ENCODE measurements around the gene SYCP2L. TPM values are rescaled to one million over a fixed set of nuclear protein-coding genes. Genes with fewer than 3 reads are reported as not detected.

The SYCP2L gene
- total RNA-seq, 4 donors from 2014 or later: 0.53 to 1.3 TPM; not detected in 2

GRCh38 chr6:11012295-11012754 lies 125.5 kb downstream of the SYCP2L start:
- 34% methylated on average over 5 of the region's 5 CpGs for WGBS, 2 donors
- H3K4me3 ChIP-seq: no peak overlapping the region
- no peak for TF ChIP-seq CTCF (IDR thresholded peaks at IDR 0.05)
- TF ChIP-seq POLR2A (IDR thresholded peaks at IDR 0.05): no peak
- H3K9me3 ChIP-seq: no peaks in the 10 kb centered on the region
- intact Hi-C loops (cut with DNase I): no loop called here
- peaks cover 0 to 15% (median 0%) of the 10 kb centered on the region in 3 donors for H3K4me1 ChIP-seq
- no peaks in the 10 kb centered on the region for H3K36me3 ChIP-seq
- peaks cover 0 to 14% (median 0%) of the 10 kb centered on the region in 4 donors for H3K27me3 ChIP-seq
- DNase-seq: no peak
- no peak overlapping the region for H3K27ac ChIP-seq

GRCh38 chr6:11012976-11013720 lies 126.3 kb downstream of the SYCP2L start:
- no peak overlapping the region for H3K4me3 ChIP-seq
- H3K27ac ChIP-seq: no peak overlapping the region
- intact Hi-C loops (cut with DNase I): no loop called here
- no peaks in the 10 kb centered on the region for H3K36me3 ChIP-seq
- DNase-seq: no peak
- TF ChIP-seq POLR2A (IDR thresholded peaks at IDR 0.05): no peak
- no peak for TF ChIP-seq CTCF (IDR thresholded peaks at IDR 0.05)
- 89 to 94% methylated on average over 5 of the region's 5 CpGs for WGBS, 2 donors
- H3K9me3 ChIP-seq: no peaks in the 10 kb centered on the region
- peaks cover 0 to 15% (median 0%) of the 10 kb centered on the region in 3 donors for H3K4me1 ChIP-seq
- peaks cover 0 to 14% (median 0%) of the 10 kb centered on the region in 4 donors for H3K27me3 ChIP-seq

GRCh38 chr6:11013721-11014070 lies 126.8 kb downstream of the SYCP2L start:
- intact Hi-C loops (cut with DNase I): no loop called here
- H3K27me3 ChIP-seq: peaks cover 0 to 14% (median 0%) of the 10 kb centered on the region in 4 donors
- WGBS, 2 donors: 69 to 73% methylated on average over 3 of the region's 3 CpGs
- no peaks in the 10 kb centered on the region for H3K36me3 ChIP-seq
- no peak for TF ChIP-seq POLR2A (IDR thresholded peaks at IDR 0.05)
- TF ChIP-seq CTCF (IDR thresholded peaks at IDR 0.05): no peak
- DNase-seq: no peak
- no peak overlapping the region for H3K4me3 ChIP-seq
- no peaks in the 10 kb centered on the region for H3K9me3 ChIP-seq
- H3K4me1 ChIP-seq: peaks cover 0 to 15% (median 0%) of the 10 kb centered on the region in 3 donors
- no peak overlapping the region for H3K27ac ChIP-seq

- Histone ChIP-seq H3K9me3 (no peaks in the 10 kb centered on the region), H3K27me3 (peaks cover 0 to 14% (median 0%) of the 10 kb centered on the region in 4 donors), H3K4me3 (no peak overlapping the region), H3K27ac (no peak overlapping the region), H3K4me1 (peaks cover 0 to 9% (median 0%) of the 10 kb centered on the region in 3 donors), H3K36me3 (no peaks in the 10 kb centered on the region)
- intact Hi-C loops (cut with DNase I): no loop called here
- no peak for DNase-seq
- no peak for TF ChIP-seq POLR2A (IDR thresholded peaks at IDR 0.05)
- no peak for TF ChIP-seq CTCF (IDR thresholded peaks at IDR 0.05)
Measured at GRCh38 chr6:11015102-11015501, 128.2 kb downstream of the SYCP2L start.

- Histone ChIP-seq H3K9me3 (no peaks in the 10 kb centered on the region), H3K36me3 (no peaks in the 10 kb centered on the region), H3K27me3 (peaks cover 0 to 14% (median 0%) of the 10 kb centered on the region in 4 donors), H3K4me1 (peaks cover 0 to 7% (median 0%) of the 10 kb centered on the region in 3 donors), H3K27ac (no peak overlapping the region), H3K4me3 (no peak overlapping the region)
- TF ChIP-seq CTCF (IDR thresholded peaks at IDR 0.05) (no peak), POLR2A (IDR thresholded peaks at IDR 0.05) (no peak)
- DNase-seq: no peak
- WGBS, 2 donors: 88 to 100% methylated on average over 1 of the region's 1 CpG
- intact Hi-C loops (cut with DNase I): no loop called here
Measured at GRCh38 chr6:11016452-11016851, 129.6 kb downstream of the SYCP2L start.

All from esophagus squamous epithelium (tissue), 5 donors.